NCI-H1048 (cell line): ENCODE results near the gene NRXN3.
"Not testable (repeated sequence)": the region's sequence is repeated elsewhere in the genome, so short reads cannot be mapped to it uniquely, and the experiment has no call there.

Source experiments
- DNase-seq: peaks from one replicate; lab custom pipeline; 2025; lab: John Stamatoyannopoulos, UW

NRXN3 gene

DNA sequence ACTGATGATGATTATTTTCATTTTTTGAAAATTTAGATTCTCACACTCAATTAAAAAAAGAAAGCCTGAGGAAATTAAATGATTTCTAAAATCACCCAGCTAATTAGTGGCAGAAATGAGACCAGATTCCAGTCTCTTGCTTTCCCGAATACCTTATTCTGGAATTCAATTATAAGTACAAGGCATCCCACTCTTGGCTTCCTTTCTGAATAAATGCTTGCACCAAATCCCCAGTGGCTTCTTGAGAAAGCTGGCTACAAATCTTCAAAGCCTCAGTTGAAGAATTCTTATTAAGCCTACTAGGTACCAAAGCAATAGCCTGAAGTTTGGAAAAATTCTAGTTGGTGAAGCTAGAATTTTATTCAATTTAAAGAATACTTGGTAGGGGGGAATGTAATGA, 1564.5 kb downstream of the NRXN3 start:
- DNase-seq = no peak

DNA sequence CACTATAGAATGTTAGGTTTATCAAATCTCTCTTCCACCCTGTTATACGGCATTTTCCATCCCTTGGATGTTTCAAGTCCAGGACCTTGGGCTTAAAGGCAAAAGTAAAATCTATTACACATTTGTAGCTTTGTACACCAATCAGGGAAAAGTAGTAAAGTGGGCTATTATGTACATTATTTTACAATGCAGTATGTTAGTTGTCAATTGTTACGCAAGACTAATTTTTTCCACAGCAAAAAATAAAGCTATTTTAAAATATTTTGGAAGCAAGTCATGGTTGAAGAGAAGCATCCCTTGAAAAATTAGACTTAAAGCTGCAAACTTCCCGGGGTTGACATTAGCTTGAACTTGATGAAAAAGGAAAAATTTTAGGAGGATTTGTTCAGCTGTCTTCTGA, 1564.9 kb downstream of the NRXN3 start:
- DNase-seq = no peak

DNA sequence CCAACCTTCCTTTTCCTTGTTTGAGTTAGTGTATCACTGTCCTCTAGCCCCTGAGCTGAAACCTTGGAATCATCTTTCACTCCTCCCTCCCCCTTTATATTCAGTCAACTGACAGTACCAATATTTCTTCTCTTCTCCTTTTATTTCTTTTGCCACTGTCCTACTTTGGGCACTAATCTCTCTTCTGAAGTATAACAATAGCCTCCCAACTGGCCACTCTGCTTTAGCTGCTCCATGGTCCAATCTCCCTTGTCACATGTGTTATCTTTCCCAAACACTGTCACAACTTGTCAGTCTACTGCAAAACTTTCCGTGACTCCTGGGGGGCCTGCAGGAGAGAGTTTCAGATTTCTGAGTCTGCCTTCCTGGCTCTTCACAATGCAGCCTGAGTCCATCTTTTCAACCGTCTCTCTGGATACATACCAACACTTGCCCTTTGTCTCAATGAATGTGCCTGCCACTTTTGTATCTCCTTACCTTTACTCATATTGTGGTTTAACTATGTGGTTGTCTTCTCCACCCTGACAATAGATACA, 1570.0 kb downstream of the NRXN3 start:
- no peak for DNase-seq

DNA sequence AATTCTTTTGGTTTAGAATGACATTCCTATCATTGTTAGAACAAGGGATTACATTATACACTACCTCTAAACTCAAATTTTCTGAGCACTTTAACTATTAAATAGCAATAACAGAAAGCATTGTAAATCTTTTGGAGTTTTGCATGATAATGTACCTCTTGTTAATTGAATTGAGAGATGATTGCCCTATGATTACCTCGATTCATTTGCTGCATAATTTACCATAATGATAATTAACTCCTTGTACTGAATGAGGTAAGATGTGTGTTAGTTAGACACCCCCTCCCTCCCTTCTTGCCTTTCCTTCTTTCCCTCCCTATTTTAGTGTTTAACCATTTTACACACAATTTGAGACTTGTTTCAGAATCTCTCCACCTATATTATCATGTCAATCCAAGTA, 1572.0 kb downstream of the NRXN3 start:
- DNase-seq = no peak

DNA sequence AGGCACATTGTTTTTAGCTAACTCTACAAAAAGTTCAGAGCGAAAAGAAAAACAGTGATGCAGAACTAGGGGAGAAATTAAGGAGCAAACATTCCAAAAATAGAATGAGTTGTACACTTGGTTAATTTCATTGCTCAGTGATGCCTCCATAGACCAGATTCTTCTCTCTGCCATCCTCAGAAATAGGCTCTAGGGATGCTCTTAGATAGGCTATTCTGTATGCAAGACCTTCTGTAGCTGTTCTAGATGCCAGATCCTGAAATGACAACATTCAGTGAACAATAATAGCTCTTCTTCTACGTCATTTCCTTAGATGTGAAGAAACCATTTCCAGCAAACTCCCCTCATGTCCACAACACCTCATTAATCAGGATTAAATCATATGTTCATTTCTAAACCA, 1574.9 kb downstream of the NRXN3 start:
- no peak for DNase-seq

DNA sequence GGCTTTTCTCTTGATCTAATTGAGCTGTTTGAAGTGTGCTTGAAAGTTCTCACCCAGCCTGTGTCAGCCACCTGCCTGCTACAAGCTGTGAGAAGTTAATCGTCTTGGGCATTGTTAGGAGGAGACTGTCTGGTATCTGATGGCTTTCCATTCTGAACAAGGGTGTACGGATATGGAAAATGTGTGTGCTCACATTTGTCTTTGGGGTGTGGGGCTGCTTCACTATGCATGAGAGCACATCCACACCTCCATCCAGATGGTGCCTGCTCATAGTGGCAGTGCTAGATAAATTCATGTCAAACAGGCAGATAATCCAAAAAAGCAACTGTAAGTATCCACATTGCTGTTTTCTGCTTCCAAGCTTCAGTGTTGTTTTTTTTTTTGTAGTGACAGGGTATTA, 1578.9 kb downstream of the NRXN3 start:
- DNase-seq = no peak

DNA sequence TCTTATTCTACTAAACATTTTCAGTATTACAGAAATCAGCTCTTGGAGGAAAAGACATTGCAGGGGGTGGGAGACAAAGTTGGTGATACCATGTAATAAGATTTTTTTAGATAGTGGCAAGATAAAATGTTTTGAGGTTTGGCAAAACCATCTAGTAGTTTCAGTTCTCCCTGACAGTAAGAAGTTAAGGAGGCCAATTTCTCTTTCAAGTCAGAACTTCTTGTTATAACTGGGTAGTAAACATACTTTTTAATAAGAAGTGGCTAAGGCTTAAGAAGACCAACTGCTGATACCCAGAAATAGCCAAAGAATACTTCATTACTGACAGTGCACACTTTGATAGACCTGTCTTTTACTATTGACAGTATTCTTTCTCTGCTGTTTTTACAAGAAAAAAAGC, 1588.8 kb downstream of the NRXN3 start:
- DNase-seq = no peak

DNA sequence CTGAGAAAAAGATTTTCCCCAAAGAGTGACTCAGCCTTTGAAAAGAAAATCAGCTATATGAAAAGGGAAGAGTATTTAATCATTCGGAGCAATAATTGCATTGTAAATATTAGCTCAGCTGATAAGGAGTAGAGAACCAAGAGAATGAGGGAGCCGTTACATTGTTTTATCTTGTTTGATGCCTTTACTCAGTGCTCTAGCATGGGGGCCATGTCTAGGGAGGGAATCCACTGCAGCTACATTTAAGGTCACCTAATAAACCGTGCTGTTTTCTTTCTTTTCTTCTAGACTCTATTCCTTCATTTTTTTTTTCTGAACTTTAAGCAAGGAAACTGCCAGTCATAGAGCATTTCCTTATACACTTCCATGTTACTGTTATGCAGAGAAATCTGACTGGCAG, 1594.2 kb downstream of the NRXN3 start:
- DNase-seq = no peak

DNA sequence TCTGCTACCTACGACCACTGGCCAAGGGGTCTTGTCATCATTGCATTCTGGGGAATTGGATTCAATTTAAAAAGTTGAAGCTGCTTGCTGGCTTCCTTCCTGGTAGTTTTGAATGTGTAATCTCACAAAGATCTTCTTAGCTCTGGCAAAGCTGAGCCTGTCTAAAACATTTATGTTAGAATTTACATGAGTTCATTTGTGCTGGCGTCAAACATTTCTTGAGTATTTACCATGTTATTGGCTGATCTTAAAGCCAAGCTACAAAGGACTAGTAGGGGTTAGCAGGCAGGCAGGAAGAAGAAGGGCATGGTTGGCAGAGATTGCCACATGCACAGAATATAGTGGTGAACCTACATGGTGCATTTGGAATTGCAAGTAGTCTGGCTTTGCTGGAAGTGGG, 1596.3 kb downstream of the NRXN3 start:
- DNase-seq = no peak

DNA sequence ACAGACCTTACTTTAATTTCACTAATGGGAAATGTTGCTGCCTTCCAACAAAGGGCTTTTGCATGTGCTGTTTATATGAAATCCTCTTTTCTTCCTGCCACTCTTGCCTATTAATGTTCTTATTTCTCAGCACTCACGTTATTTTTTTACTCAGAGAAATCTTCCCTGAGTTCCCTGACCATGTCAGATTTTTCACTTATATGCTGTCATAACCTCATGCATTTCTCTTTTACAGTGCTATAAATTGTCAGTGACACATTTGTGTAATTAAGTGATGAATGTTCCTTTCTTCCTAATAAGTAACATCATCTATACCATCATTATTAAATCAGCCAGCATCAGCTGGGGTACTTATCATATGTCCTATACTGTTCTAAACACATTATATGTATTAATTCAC, 1597.1 kb downstream of the NRXN3 start:
- DNase-seq = no peak

DNA sequence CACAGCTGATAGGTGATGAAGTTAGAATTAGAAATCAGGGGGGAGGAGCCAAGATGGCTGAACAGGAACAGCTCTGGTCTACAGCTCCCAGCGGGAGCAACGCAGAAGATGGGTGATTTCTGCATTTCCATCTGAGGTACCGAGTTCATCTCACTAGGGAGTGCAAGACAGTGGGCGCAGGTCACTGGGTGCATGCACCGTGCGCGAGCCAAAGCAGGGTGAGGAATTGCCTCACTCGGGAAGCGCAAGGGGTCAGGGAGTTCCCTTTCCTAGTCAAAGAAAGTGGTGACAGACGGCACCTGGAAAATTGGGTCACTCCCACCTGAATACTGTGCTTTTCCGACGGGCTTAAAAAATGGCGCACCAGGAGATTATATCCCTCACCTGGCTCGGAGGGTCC, 1597.5 kb downstream of the NRXN3 start:
- DNase-seq = not testable (repeated sequence)

DNA sequence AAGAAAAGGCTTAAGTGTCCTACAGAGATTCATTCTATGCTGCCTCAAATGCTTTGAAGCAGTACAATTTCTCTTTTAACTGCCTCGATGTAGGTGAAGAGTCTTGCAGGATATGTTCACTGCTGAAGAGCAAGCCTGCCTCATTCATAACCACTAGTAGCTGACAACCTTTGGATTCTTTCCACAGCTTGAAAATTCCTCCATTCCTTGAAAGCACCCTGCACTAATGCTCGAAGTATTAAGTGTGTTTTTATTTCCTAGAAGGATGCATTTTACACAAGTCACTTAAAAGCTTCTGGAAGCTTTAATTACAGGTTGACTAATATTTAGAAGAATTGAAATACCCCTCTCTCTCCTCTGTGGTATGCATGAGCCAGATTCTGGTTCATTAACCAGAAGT, 1611.7 kb downstream of the NRXN3 start:
- DNase-seq = no peak

DNA sequence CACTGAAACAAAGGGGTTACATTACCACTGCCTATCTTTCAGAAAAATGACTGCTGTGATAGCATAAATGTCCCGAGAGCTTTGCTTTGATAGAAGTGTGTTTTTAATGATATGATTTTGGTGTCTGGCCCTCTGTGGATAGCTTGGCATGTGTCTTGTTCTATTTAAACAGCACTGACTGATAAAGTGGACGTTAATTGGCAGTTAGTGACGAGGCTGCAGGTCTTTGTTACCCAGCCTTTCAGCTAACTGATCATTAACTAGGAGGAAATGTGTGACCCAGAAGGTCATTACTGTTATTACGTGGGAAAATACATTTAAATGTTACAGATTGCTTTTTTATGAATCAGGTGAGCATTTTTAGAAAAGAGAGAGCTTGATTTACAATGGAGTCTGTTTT, 1612.9 kb downstream of the NRXN3 start:
- DNase-seq = no peak

DNA sequence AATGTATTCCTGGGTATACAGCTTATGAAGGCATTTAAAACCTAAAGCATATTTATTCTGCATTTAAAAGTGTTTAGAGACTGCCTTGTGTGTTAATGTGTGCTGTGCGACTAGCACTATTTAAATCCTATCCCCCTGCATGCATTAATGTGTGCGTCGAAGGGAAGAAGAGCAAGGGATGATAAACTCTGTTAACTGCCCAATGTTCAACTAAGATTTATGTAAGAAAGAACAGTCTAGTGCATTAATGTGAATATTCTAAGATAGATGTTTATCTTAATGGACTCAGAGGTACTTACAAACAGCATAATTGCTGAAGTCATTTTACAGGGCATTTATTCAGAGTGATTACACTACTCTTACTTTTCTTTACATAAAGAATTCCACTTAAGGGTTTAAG, 1616.3 kb downstream of the NRXN3 start:
- DNase-seq = no peak

DNA sequence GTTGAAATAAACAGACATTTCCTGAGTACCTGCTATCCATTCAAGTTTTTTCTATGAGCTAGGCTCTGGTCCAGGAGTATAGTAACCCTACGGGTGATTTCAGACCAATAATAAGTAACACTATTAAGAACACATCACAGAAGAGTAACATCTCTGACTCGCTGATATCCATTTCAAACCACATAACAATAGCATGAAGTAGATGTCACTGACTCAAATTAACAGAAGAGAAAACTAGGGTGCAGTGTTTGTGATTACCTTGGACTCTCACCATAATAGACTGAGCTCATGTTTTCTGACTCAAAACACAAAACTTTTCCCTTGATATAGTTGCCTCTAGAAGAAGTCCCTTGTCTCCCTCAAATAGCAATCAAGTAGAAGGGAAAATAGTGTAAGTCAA, 1618.2 kb downstream of the NRXN3 start:
- no peak for DNase-seq

DNA sequence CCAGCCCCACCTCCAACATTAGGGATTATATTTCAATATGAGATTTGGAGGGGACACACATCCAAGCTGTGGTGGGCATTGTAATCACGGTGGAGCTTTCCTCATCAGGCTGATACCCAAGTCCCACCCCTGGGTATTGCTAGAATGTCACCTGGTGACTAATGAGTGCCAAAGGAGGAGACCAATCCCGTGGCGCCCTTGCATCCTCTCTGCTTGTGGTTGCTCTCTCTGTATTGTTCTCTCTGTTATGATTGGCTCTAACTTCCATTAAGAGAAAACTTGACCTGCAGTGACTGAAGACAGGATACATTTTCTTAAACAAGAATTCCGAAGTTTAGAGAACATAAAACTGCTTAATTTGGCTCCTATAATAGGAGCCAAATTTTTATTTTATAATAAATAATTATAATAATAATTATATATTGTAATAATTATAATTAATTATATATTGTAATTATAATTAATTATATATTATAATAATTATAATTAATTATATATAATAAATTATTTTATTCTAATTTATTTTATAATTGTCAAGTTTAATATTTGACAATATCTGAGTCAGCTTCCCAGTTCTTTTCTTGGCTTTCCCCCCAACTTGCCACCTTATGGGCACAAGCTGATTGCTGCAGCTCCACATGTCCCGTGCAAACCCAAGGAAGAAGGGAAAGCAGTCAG, 1621.0 kb downstream of the NRXN3 start:
- DNase-seq = no peak

DNA sequence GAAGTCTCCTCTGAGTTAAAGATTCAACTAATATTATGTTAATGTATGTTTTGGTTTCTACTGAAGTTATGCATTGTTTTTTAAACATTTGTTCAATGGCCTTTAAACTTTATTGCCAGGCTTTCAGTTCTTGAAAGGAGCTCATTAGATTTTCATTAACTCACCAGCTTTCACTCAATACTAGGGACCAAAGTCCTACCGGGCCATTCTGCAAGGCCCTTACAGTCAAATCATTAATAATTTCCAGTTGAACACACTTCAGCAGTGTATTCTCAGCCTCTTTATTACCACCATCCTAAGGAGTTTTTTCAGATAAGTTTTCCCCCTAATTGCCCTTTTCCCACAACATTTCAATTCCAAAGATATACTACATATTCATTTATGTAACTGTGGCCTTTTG, 1631.9 kb downstream of the NRXN3 start:
- DNase-seq = no peak

DNA sequence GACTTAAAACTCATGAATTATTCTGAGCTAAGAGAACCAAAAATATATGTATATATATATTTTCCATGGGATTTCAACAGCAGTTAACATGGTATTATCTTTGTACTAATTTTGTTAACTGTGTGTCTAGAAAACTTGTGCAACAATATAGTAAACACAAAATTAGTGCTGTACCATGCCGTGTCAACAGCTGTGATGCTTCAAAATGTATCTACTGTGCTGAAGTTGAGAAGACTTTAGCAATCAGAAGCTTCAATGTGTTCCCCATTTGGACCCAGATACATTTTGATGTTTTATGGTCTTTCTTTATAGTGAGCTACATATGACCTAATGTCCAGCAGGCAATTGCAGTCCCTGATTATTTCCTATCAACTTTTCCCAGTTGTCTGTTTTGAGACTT, 1635.5 kb downstream of the NRXN3 start:
- DNase-seq = no peak

DNA sequence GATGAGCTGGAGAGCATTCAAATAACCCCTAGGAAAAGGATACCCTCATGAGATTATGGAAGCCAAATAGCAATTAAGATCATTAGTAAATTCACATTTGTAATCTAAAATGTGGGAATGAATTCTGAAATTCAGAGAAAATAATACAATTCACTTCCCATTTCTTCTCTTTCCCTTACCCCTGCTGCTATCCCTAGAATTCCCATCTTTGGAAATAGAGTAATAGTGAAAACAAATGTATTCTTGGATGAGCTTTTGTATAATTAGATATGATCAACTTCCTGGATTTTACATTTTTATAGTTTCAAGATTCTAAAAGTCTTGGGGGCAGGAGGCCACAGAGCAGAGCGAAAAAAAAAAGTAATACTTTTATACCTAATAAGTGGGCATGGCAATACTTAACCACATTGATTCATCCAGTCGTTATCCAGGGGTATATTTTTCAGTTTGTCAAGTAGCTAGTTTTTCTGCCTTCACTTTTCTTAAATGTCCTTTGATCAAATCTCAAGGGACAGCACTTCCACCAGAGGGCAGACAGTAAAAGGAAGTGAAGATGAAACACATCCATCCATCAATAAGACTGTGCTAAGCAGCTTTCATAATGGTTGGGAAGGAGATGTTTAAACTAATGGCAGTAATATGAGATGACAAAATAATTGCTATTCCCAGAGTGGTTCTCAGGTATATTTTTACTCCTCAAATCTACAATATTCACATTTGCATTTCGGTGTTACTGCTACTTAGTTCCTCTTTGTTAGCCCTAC, 1639.9 kb downstream of the NRXN3 start:
- no peak for DNase-seq

DNA sequence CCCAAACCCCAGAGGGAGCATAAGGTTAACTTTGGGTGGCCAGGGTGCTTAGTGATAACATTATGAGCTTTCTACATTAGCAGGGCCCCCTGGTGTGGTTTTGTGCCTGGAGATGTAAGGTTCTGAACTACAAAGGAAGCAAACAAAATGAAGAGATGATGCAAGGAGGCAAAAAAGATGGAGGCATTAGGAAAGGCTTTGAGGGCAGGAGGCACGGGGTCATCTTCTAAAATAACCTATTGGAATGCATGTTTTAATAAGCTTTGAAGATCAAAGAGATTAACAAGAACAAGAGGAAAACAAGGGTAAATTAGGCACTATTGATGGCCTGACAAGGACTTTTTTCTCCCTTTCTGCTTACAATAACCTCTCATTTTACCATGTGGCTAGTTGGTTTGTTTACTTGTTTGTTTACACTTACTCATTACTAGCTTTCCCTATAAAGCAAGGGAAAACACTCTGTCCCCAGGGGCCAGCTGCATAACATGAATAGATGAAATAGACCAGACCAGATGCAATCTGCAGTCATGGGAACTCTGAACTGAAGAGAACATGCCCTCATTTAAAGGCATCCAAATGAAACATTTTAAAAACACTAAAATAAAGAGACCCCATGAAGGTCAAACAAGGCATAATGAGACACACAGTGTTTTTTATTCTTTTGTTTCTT, 1650.8 kb downstream of the NRXN3 start:
- DNase-seq = no peak

DNA sequence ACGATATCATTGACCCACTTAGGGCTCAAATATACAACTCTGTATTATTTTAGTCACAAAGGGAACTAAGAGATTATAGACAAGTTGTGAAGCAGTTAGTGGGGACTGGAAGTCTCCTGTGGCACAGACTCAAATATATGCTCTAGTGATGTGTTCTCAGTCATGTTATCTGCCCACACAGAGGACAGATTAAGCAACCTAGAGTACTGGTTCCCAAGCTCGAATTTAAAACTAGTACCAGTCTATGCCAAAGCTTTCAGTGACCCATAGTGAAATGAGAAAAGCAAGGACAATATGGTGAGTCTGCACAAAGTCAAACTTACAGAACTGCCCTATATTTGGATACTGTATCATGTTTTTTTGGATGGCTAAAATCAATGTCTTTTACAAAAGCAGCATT, 1651.9 kb downstream of the NRXN3 start:
- DNase-seq = no peak

DNA sequence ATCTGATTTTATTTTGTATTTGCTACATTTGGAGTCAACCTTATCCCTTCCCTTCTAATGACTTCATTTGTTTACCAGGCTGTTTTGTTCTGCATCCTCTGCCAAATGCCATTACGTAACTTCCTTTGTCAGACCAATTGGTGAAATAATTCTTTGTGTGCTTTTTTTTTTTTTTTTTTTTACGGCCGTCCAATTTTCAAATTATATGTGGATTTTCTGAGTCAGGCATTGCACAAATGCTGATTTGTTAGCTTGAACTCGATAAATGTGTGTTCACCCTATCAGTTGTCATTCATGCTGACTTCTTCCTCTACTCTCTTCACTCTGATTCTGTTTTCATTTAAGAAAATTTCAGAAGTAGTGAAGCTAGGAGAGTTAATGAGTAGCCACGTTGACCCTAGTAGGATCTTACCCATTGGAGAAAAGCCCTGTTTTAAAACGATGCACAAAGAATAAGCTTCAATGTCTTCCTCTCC, 1654.9 kb downstream of the NRXN3 start:
- no peak for DNase-seq

DNA sequence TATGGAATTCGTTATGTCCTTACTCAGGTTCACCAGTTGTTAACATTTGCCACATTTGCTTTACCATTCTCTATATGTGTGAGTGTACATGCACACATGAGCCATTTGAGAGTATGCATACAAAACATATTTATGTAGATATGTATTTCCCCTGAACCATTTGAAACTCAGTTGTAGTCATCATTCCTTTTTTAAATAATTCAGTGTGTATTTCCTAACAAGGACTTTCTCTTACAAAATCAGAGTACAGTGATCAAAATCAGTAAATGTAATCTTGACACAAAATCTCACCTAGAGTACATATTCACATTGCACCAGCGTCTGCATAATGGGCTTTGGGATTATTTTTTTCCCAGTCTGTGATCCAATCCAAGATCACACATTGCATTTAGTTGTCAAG, 1656.2 kb downstream of the NRXN3 start:
- no peak for DNase-seq
